Measurements from ENCODE around the gene SRRM4. TPM values are rescaled to one million over a fixed set of nuclear protein-coding genes. Genes with fewer than 3 reads are reported as not detected.

The SRRM4 gene
- polyA plus RNA-seq, 1 experiment, result not detected

- ChIA-PET CTCF (no interaction called here), POLR2A (no interaction called here)
- no peaks in the 10 kb centered on the region for H3K27me3 ChIP-seq (ENCODE audit: control insufficient read depth, insufficient read depth, low read length)
- no peak for DNase-seq (ENCODE audit: low read depth)
- no peak overlapping the region for H3K4me3 ChIP-seq (ENCODE audit: low read depth, low read length)
- no peaks in the 10 kb centered on the region for H3K36me3 ChIP-seq (ENCODE audit: control insufficient read depth, insufficient read depth, low read length)
- TF ChIP-seq CTCF (IDR thresholded peaks at IDR 0.05; ENCODE audit: insufficient read depth, low read depth, low read length), result no peak
Measured at GRCh38 chr12:119071176-119071575, 89.8 kb downstream of the SRRM4 start.

GRCh38 chr12:119071638-119072231 lies 90.4 kb downstream of the SRRM4 start:
- no peak overlapping the region for H3K4me3 ChIP-seq (ENCODE audit: low read depth, low read length)
- no peaks in the 10 kb centered on the region for H3K36me3 ChIP-seq (ENCODE audit: control insufficient read depth, insufficient read depth, low read length)
- no peak for DNase-seq (ENCODE audit: low read depth)
- no peak for TF ChIP-seq CTCF (IDR thresholded peaks at IDR 0.05; ENCODE audit: insufficient read depth, low read depth, low read length)
- ChIA-PET CTCF (no interaction called here), POLR2A (no interaction called here)
- H3K27me3 ChIP-seq (ENCODE audit: control insufficient read depth, insufficient read depth, low read length), result no peaks in the 10 kb centered on the region

- Histone ChIP-seq H3K36me3 (ENCODE audit: control insufficient read depth, insufficient read depth, low read length) (no peaks in the 10 kb centered on the region), H3K27me3 (ENCODE audit: control insufficient read depth, insufficient read depth, low read length) (no peaks in the 10 kb centered on the region), H3K4me3 (ENCODE audit: low read depth, low read length) (no peak overlapping the region)
- ChIA-PET POLR2A (interaction anchor here (0.6 kb wide), 1 partner anchor 344 kb away, joined by 4 read pairs; no protein-coding TSS in a partner anchor), CTCF (no interaction called here)
- no peak for DNase-seq (ENCODE audit: low read depth)
- TF ChIP-seq CTCF (IDR thresholded peaks at IDR 0.05; ENCODE audit: insufficient read depth, low read depth, low read length), result no peak
Measured at GRCh38 chr12:119072440-119072839, 91.1 kb downstream of the SRRM4 start.

- no peak for DNase-seq (ENCODE audit: low read depth)
- Histone ChIP-seq H3K36me3 (ENCODE audit: control insufficient read depth, insufficient read depth, low read length) (no peaks in the 10 kb centered on the region), H3K27me3 (ENCODE audit: control insufficient read depth, insufficient read depth, low read length) (no peaks in the 10 kb centered on the region), H3K4me3 (ENCODE audit: low read depth, low read length) (no peak overlapping the region)
- CTCF ChIA-PET, result no interaction called here
- TF ChIP-seq CTCF (IDR thresholded peaks at IDR 0.05; ENCODE audit: insufficient read depth, low read depth, low read length), result no peak
- POLR2A ChIA-PET, result no interaction called here
Measured at GRCh38 chr12:119075222-119075787, 94.0 kb downstream of the SRRM4 start.

- ChIA-PET CTCF (no interaction called here), POLR2A (no interaction called here)
- Histone ChIP-seq H3K4me3 (ENCODE audit: low read depth, low read length) (no peak overlapping the region), H3K36me3 (ENCODE audit: control insufficient read depth, insufficient read depth, low read length) (no peaks in the 10 kb centered on the region), H3K27me3 (ENCODE audit: control insufficient read depth, insufficient read depth, low read length) (no peaks in the 10 kb centered on the region)
- no peak for DNase-seq (ENCODE audit: low read depth)
- no peak for TF ChIP-seq CTCF (IDR thresholded peaks at IDR 0.05; ENCODE audit: insufficient read depth, low read depth, low read length)
Measured at GRCh38 chr12:119075918-119076317, 94.6 kb downstream of the SRRM4 start.

Data from BJ (cell line).